ENCODE measurements around the gene GREB1L.

The GREB1L gene

GRCh38 chr18:21509062-21509461, 267.0 kb downstream of the GREB1L start:
- Histone ChIP-seq H3K4me2 (ENCODE audit: low read length) (no peak overlapping the region), H3K4me1 (ENCODE audit: insufficient read depth, low read length, severe bottlenecking) (no peaks in the 10 kb centered on the region), H3K27ac (ENCODE audit: low read depth, low read length, poor library complexity, severe bottlenecking) (no peak overlapping the region), H3K4me3 (ENCODE audit: low read depth, low read length, poor library complexity, severe bottlenecking) (no peak overlapping the region), H3K9me3 (ENCODE audit: low read length) (no peaks in the 10 kb centered on the region), H3K27me3 (ENCODE audit: insufficient read depth, low read length) (no peaks in the 10 kb centered on the region), H3K79me2 (ENCODE audit: insufficient read depth, low read length) (no peaks in the 10 kb centered on the region), H4K20me1 (ENCODE audit: insufficient read depth, low read length) (no peaks in the 10 kb centered on the region), H3K9ac (ENCODE audit: low read length) (no peak overlapping the region), H3F3A (ENCODE audit: insufficient read depth, low read length) (no peaks in the 10 kb centered on the region), H3K36me3 (ENCODE audit: insufficient read depth, low read length) (peaks cover 4% of the 10 kb centered on the region; the same call in 1 of the 2 replicates), H2AFZ (ENCODE audit: low read length) (no peak overlapping the region), H3K9me2 (ENCODE audit: low read depth, low read length) (no peaks in the 10 kb centered on the region)
- TF ChIP-seq EZH2 (IDR thresholded peaks at IDR 0.05; ENCODE audit: borderline replicate concordance, low read length) (no peak), CTCF (IDR thresholded peaks at IDR 0.05; ENCODE audit: low read length) (no peak)

- Histone ChIP-seq H3K36me3 (ENCODE audit: insufficient read depth, low read length) (peaks cover 4% of the 10 kb centered on the region; the same call in 1 of the 2 replicates), H4K20me1 (ENCODE audit: insufficient read depth, low read length) (no peaks in the 10 kb centered on the region), H3K79me2 (ENCODE audit: insufficient read depth, low read length) (no peaks in the 10 kb centered on the region), H3K9ac (ENCODE audit: low read length) (no peak overlapping the region), H3K4me3 (ENCODE audit: low read depth, low read length, poor library complexity, severe bottlenecking) (no peak overlapping the region), H3K9me2 (ENCODE audit: low read depth, low read length) (no peaks in the 10 kb centered on the region), H3K27ac (ENCODE audit: low read depth, low read length, poor library complexity, severe bottlenecking) (no peak overlapping the region), H3K4me1 (ENCODE audit: insufficient read depth, low read length, severe bottlenecking) (no peaks in the 10 kb centered on the region), H3K4me2 (ENCODE audit: low read length) (no peak overlapping the region), H3K27me3 (ENCODE audit: insufficient read depth, low read length) (no peaks in the 10 kb centered on the region), H2AFZ (ENCODE audit: low read length) (no peak overlapping the region), H3F3A (ENCODE audit: insufficient read depth, low read length) (no peaks in the 10 kb centered on the region), H3K9me3 (ENCODE audit: low read length) (no peaks in the 10 kb centered on the region)
- no peak for TF ChIP-seq EZH2 (IDR thresholded peaks at IDR 0.05; ENCODE audit: borderline replicate concordance, low read length)
- no peak for TF ChIP-seq CTCF (IDR thresholded peaks at IDR 0.05; ENCODE audit: low read length)
Observed at GRCh38 chr18:21513292-21513691, 271.3 kb downstream of the GREB1L start.

- TF ChIP-seq EZH2 (IDR thresholded peaks at IDR 0.05; ENCODE audit: borderline replicate concordance, low read length) (no peak), CTCF (IDR thresholded peaks at IDR 0.05; ENCODE audit: low read length) (no peak)
Observed at GRCh38 chr18:21513741-21514140, 271.7 kb downstream of the GREB1L start.

More at GRCh38 chr18:21513741-21514140, 271.7 kb downstream of the GREB1L start:
- Histone ChIP-seq H3K27ac (ENCODE audit: low read depth, low read length, poor library complexity, severe bottlenecking) (no peak overlapping the region), H3K9me3 (ENCODE audit: low read length) (no peaks in the 10 kb centered on the region), H2AFZ (ENCODE audit: low read length) (no peak overlapping the region), H3K4me3 (ENCODE audit: low read depth, low read length, poor library complexity, severe bottlenecking) (no peak overlapping the region), H3K36me3 (ENCODE audit: insufficient read depth, low read length) (peaks cover 4% of the 10 kb centered on the region; the same call in 1 of the 2 replicates), H3K4me2 (ENCODE audit: low read length) (no peak overlapping the region), H3K79me2 (ENCODE audit: insufficient read depth, low read length) (no peaks in the 10 kb centered on the region), H3K4me1 (ENCODE audit: insufficient read depth, low read length, severe bottlenecking) (no peaks in the 10 kb centered on the region), H3K27me3 (ENCODE audit: insufficient read depth, low read length) (no peaks in the 10 kb centered on the region), H3F3A (ENCODE audit: insufficient read depth, low read length) (no peaks in the 10 kb centered on the region), H4K20me1 (ENCODE audit: insufficient read depth, low read length) (no peaks in the 10 kb centered on the region), H3K9me2 (ENCODE audit: low read depth, low read length) (no peaks in the 10 kb centered on the region), H3K9ac (ENCODE audit: low read length) (no peak overlapping the region)
